ENCODE data around the gene CCDC90B. TPM values are rescaled to one million over a fixed set of nuclear protein-coding genes. Genes with fewer than 3 reads are reported as not detected.
"Not testable (repeated sequence)": the region's sequence is repeated elsewhere in the genome, so short reads cannot be mapped to it uniquely, and the experiment has no call there.

The CCDC90B gene
- total RNA-seq, 1 donor from 2014 or later = 35.8 TPM

GRCh38 chr11:83272627-83273026, 13.5 kb downstream of the CCDC90B start:
- Histone ChIP-seq H3K27me3 (ENCODE audit: control insufficient read depth, insufficient read depth, low read length) (no peaks in the 10 kb centered on the region), H3K36me3 (ENCODE audit: control insufficient read depth, insufficient read depth, low read length) (peaks cover 4% of the 10 kb centered on the region), H3K4me3 (ENCODE audit: low read depth, low read length) (no peak overlapping the region)
- peak; percentile 32 for DNase-seq (ENCODE audit: low read depth)
- no peak for FAIRE-seq
- TF ChIP-seq CTCF (IDR thresholded peaks at IDR 0.05; ENCODE audit: insufficient read depth, low read length, severe bottlenecking) = no peak

- FAIRE-seq; DNase-seq (ENCODE audit: low read depth); H3K27me3 ChIP-seq (ENCODE audit: control insufficient read depth, insufficient read depth, low read length); H3K4me3 ChIP-seq (ENCODE audit: low read depth, low read length); H3K36me3 ChIP-seq (ENCODE audit: control insufficient read depth, insufficient read depth, low read length): not testable (repeated sequence)
Observed at GRCh38 chr11:83271734-83272133, 14.4 kb downstream of the CCDC90B start.

- not testable (repeated sequence) for H3K36me3 ChIP-seq (ENCODE audit: control insufficient read depth, insufficient read depth, low read length); DNase-seq (ENCODE audit: low read depth); FAIRE-seq; H3K4me3 ChIP-seq (ENCODE audit: low read depth, low read length); H3K27me3 ChIP-seq (ENCODE audit: control insufficient read depth, insufficient read depth, low read length)
Observed at GRCh38 chr11:83269080-83269479, 17.1 kb downstream of the CCDC90B start.

GRCh38 chr11:83265331-83265730, 20.8 kb downstream of the CCDC90B start:
- no peaks in the 10 kb centered on the region for H3K36me3 ChIP-seq (ENCODE audit: control insufficient read depth, insufficient read depth, low read length)
- no peak for FAIRE-seq

GRCh38 chr11:83259559-83259958, 26.6 kb downstream of the CCDC90B start:
- H3K36me3 ChIP-seq (ENCODE audit: control insufficient read depth, insufficient read depth, low read length) = peaks cover 3% of the 10 kb centered on the region
- no peak for FAIRE-seq

More at GRCh38 chr11:83265331-83265730, 20.8 kb downstream of the CCDC90B start:
- H3K27me3 ChIP-seq (ENCODE audit: control insufficient read depth, insufficient read depth, low read length) = no peaks in the 10 kb centered on the region
- no peak overlapping the region for H3K4me3 ChIP-seq (ENCODE audit: low read depth, low read length)
- DNase-seq (ENCODE audit: low read depth) = no peak
- no peak for TF ChIP-seq CTCF (IDR thresholded peaks at IDR 0.05; ENCODE audit: insufficient read depth, low read length, severe bottlenecking)

GRCh38 chr11:83257761-83258168, 28.4 kb downstream of the CCDC90B start:
- DNase-seq (ENCODE audit: low read depth) (peak; percentile 22), FAIRE-seq (no peak)

More at GRCh38 chr11:83259559-83259958, 26.6 kb downstream of the CCDC90B start:
- no peaks in the 10 kb centered on the region for H3K27me3 ChIP-seq (ENCODE audit: control insufficient read depth, insufficient read depth, low read length)
- DNase-seq (ENCODE audit: low read depth) = no peak
- TF ChIP-seq CTCF (IDR thresholded peaks at IDR 0.05; ENCODE audit: insufficient read depth, low read length, severe bottlenecking) = no peak
- H3K4me3 ChIP-seq (ENCODE audit: low read depth, low read length) = no peak overlapping the region

More at GRCh38 chr11:83257761-83258168, 28.4 kb downstream of the CCDC90B start:
- no peaks in the 10 kb centered on the region for H3K27me3 ChIP-seq (ENCODE audit: control insufficient read depth, insufficient read depth, low read length)
- peaks cover 3% of the 10 kb centered on the region for H3K36me3 ChIP-seq (ENCODE audit: control insufficient read depth, insufficient read depth, low read length)
- H3K4me3 ChIP-seq (ENCODE audit: low read depth, low read length) = no peak overlapping the region
- TF ChIP-seq CTCF (IDR thresholded peaks at IDR 0.05; ENCODE audit: insufficient read depth, low read length, severe bottlenecking) = no peak

All from bronchial epithelial cell (primary cell).